Hepatocyte (in vitro differentiated cells): Measurements from ENCODE around the gene ITGB2. TPM values are rescaled to one million over a fixed set of nuclear protein-coding genes. Genes with fewer than 3 reads are reported as not detected.

Experiments used
- DNase-seq: peaks from one replicate; pipeline ENCODE4 v3.0.0-alpha.2; 2016; ENCODE audit warnings: low spot score
- H2AFZ ChIP-seq: fragments of 200-600 bp; sonication (generic); 2 replicates; pipeline ENCODE4 v1.6.0; 2016; ENCODE audit warnings: antibody characterized with exemption, mild to moderate bottlenecking
- H3K27ac ChIP-seq: fragments of 200-600 bp; sonication (generic); 2 replicates; pipeline ENCODE4 v1.5.1; 2016; ENCODE audit warnings: mild to moderate bottlenecking
- H3K27me3 ChIP-seq: fragments of 200-600 bp; sonication (generic); 2 replicates; pipeline ENCODE4 v1.6.1; 2016
- H3K36me3 ChIP-seq: fragments of 200-600 bp; sonication (generic); replicated peaks from 2 replicates; pipeline ENCODE4 v1.5.1; 2016; ENCODE audit warnings: low read depth; ENCODE audit not compliant: insufficient read depth
- H3K4me1 ChIP-seq: fragments of 200-600 bp; sonication (generic); 2 replicates; pipeline ENCODE4 v1.5.1; 2016; ENCODE audit warnings: mild to moderate bottlenecking, moderate library complexity; ENCODE audit not compliant: insufficient read depth
- H3K4me2 ChIP-seq: fragments of 200-600 bp; sonication (generic); 2 replicates; pipeline ENCODE4 v1.6.0; 2016
- H3K4me3 ChIP-seq: fragments of 200-600 bp; sonication (generic); 2 replicates; pipeline ENCODE4 v1.5.1; 2016; ENCODE audit warnings: mild to moderate bottlenecking
- H3K79me2 ChIP-seq: fragments of 200-600 bp; sonication (generic); 2 replicates; pipeline ENCODE4 v1.6.0; 2017; ENCODE audit warnings: mild to moderate bottlenecking
- H3K9me2 ChIP-seq: fragments of 200-600 bp; sonication (generic); replicated peaks from 2 replicates; pipeline ENCODE4 v1.6.0; 2017; ENCODE audit warnings: mild to moderate bottlenecking; ENCODE audit not compliant: insufficient read depth
- H3K9me3 ChIP-seq: fragments of 200-600 bp; sonication (generic); 2 replicates; pipeline ENCODE4 v1.5.1; 2016; ENCODE audit warnings: low read depth, mild to moderate bottlenecking
- H4K20me1 ChIP-seq: fragments of 200-600 bp; sonication (generic); 2 replicates; pipeline ENCODE4 v1.6.0; 2016; ENCODE audit warnings: mild to moderate bottlenecking; ENCODE audit not compliant: insufficient read depth, poor library complexity, severe bottlenecking
- EZH2 ChIP-seq: fragments of 200-600 bp; sonication (generic); IDR thresholded peaks from 2 replicates; pipeline ENCODE4 v1.6.1; 2016; ENCODE audit warnings: antibody characterized with exemption, mild to moderate bottlenecking, borderline replicate concordance
- EZH2phosphoT487 ChIP-seq: fragments of 200-600 bp; sonication (generic); IDR thresholded peaks from one replicate; pipeline ENCODE4 v1.6.1; 2018; ENCODE audit warnings: antibody characterized with exemption, mild to moderate bottlenecking, low read depth, moderate library complexity; ENCODE audit not compliant: unreplicated experiment, severe bottlenecking
- WGBS: methylation state at CpG from one replicate; pipeline ENCODE4 v1.1.6; 2016; ENCODE audit warnings: low lambda C conversion rate; ENCODE audit errors: missing lambda C conversion rate; 5-methylcytosine and 5-hydroxymethylcytosine counted together
- polyA plus RNA-seq: library from polyadenylated mRNA; unstranded; fragments of >200 nt; fragmentation: Nextera tagmentation; extraction: Ambion mirVana; gene quantifications from 2 replicates; pipeline ENCODE4 v1.2.1, GENCODE V29; 2016
- total RNA-seq: library from RNA; depleted of rRNA; stranded (reverse); fragments of >200 nt; gene quantifications from 2 replicates; pipeline ENCODE4 v1.2.3, GENCODE V29; 2014
- TF ChIP-seq, protein P1 (sequence below): fragments of 200-600 bp; sonication (generic); IDR thresholded peaks from 2 replicates; pipeline ENCODE4 v1.5.1; 2016; ENCODE audit warnings: antibody characterized with exemption, mild to moderate bottlenecking; ENCODE audit not compliant: poor library complexity

Gene ITGB2
- total and polyA plus RNA-seq, 2 experiments from 2014 or later: 3.8 to 4.2 TPM

DNA sequence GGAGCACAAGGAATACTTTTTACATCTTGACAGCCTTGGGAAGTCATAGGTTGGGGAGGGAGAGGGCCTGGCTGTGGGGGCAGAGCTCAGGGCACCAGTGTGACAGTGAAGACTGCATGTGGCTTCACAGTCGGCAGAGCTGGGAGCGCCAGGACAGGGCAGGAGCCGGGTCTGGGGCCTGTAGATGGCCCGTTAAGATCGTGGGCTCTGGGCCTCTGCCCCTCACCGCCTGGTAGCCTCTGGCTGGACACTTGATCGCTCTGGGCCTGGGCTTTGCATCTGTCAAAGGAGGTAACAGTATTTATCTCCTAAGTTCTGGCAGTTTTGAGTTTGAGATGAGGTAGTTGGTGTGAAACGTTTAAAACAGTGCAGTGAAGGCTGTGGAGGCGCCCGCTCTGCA lies 23.9 kb upstream of the ITGB2 start:
- Histone ChIP-seq H3K79me2 (peaks cover 57% of the 10 kb centered on the region), H3K4me1 (peaks cover 12% of the 10 kb centered on the region), H3K4me3 (no peak overlapping the region), H2AFZ (no peak overlapping the region), H3K9me2 (no peaks in the 10 kb centered on the region), H3K27me3 (no peaks in the 10 kb centered on the region), H3K36me3 (no peaks in the 10 kb centered on the region), H3K27ac (no peak overlapping the region), H3K9me3 (no peaks in the 10 kb centered on the region), H4K20me1 (peaks cover 14% of the 10 kb centered on the region), H3K4me2 (no peak overlapping the region)
- 98% methylated on average over 10 of the region's 10 CpGs for WGBS
- no peak for DNase-seq
- TF ChIP-seq EZH2phosphoT487: no peak
- TF ChIP-seq EZH2: no peak
- TF ChIP-seq, protein P1, sequence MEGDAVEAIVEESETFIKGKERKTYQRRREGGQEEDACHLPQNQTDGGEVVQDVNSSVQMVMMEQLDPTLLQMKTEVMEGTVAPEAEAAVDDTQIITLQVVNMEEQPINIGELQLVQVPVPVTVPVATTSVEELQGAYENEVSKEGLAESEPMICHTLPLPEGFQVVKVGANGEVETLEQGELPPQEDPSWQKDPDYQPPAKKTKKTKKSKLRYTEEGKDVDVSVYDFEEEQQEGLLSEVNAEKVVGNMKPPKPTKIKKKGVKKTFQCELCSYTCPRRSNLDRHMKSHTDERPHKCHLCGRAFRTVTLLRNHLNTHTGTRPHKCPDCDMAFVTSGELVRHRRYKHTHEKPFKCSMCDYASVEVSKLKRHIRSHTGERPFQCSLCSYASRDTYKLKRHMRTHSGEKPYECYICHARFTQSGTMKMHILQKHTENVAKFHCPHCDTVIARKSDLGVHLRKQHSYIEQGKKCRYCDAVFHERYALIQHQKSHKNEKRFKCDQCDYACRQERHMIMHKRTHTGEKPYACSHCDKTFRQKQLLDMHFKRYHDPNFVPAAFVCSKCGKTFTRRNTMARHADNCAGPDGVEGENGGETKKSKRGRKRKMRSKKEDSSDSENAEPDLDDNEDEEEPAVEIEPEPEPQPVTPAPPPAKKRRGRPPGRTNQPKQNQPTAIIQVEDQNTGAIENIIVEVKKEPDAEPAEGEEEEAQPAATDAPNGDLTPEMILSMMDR: no peak

DNA sequence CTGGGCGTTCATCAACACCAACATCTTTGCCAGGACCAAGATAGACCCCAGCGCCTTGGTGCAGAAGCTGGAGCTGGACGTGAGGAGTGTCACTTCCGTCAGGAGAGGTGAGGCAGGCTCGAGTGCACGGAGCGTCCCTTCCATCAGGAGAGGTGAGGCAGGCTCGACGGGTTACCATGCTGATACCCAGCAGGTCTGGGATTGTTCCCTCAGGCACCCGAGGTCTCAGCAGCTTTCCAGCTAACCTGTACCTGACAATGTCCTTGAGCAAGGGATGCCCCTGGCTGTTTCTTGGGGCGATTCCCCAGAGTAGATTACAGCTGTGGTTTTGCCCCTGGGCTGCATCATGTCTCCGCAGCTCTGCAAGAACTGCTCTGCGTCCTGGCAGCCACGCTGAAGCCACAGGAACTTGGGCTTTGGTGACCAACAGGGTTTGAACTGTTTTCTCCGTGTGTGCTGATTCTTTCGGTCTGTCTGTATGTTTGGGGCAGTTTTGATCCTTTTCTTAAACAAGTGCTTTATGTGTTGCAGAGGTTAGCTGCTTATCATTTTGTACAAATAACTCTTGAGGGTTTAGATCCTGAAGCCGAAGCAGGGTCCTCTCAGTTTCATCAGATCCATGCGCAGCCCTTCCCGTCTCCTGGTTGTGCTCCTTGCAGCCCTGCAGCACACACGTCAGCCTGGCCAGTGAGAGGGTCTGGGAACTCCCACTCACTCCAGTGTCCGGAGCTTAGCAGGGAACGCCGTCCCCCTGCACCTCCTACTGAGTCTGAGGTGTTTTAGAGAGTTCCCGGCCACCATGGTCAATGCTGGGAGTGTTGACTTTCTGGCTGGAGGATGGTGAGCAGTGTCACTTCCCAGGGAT lies 23.2 kb upstream of the ITGB2 start:
- no peaks in the 10 kb centered on the region for H3K9me2 ChIP-seq
- H3K4me2 ChIP-seq: no peak overlapping the region
- no peak overlapping the region for H3K4me3 ChIP-seq
- no peaks in the 10 kb centered on the region for H3K27me3 ChIP-seq
- peaks cover 12% of the 10 kb centered on the region for H4K20me1 ChIP-seq
- WGBS: 93% methylated on average over 24 of the region's 24 CpGs
- no peak overlapping the region for H3K27ac ChIP-seq
- peaks cover 16% of the 10 kb centered on the region for H3K4me1 ChIP-seq
- H3K79me2 ChIP-seq: peaks cover 62% of the 10 kb centered on the region
- H3K36me3 ChIP-seq: no peaks in the 10 kb centered on the region
- TF ChIP-seq EZH2phosphoT487 (no peak), EZH2 (no peak)
- TF ChIP-seq, protein P1: no peak
- H2AFZ ChIP-seq: no peak overlapping the region
- H3K9me3 ChIP-seq: no peaks in the 10 kb centered on the region
- DNase-seq: no peak

DNA sequence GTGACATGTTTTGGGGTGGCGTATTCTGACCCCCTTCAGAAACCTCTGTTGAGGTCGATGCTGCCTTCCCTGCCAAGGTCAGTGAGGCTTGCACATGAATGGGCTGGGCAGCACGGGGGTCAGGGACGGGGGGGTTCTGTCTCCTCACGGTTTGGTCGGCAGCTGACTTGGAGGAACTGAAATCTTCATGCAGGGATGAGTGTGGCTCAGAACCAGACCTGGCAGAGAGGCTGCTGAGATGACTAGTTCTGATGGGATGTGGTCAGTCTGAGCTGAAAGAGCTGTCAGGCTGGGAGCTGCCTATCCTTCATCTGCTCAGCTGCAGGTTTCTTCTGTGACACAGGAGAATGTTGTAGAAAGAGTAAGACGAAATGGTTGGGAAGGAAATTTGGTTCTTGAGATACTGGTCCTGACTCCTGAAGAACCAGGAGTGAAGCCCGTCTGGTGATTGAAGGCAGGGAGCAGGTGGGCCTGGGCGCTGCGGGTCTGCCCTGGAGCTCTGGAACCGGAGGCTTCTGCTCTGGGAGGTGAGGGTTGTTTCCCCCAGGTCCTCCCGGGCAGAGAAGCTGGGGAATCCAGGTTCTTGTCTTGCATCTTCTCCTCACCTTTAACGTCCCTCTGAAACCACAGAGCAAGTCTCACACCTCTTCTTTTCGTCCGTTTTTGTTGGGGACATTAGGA lies 22.4 kb upstream of the ITGB2 start:
- DNase-seq: no peak
- Histone ChIP-seq H4K20me1 (peaks cover 10% of the 10 kb centered on the region), H3K79me2 (peaks cover 62% of the 10 kb centered on the region), H3K4me3 (no peak overlapping the region), H2AFZ (no peak overlapping the region), H3K9me2 (no peaks in the 10 kb centered on the region), H3K4me2 (no peak overlapping the region), H3K27me3 (no peaks in the 10 kb centered on the region), H3K36me3 (no peaks in the 10 kb centered on the region), H3K4me1 (peaks cover 17% of the 10 kb centered on the region), H3K27ac (no peak overlapping the region), H3K9me3 (no peaks in the 10 kb centered on the region)
- 94% methylated on average over 15 of the region's 15 CpGs for WGBS
- TF ChIP-seq EZH2phosphoT487 (no peak), EZH2 (no peak)
- TF ChIP-seq, protein P1: no peak
